Measurements from ENCODE around the gene ADH4. TPM values are rescaled to one million over a fixed set of nuclear protein-coding genes. Genes with fewer than 3 reads are reported as not detected.
A peak's percentile ranks its signal among the peaks of the same experiment; 100 is the strongest.
"Not testable (repeated sequence)": the region's sequence is repeated elsewhere in the genome, so short reads cannot be mapped to it uniquely, and the experiment has no call there.

The ADH4 gene
- total RNA-seq, 2 donors from 2014 or later, result 0.27 to 0.92 TPM

GRCh38 chr4:99090481-99091215 lies 53.4 kb downstream of the ADH4 start:
- Histone ChIP-seq H3K27ac (peak overlapping the region; percentile 91 to 95), H3K9me3 (no peaks in the 10 kb centered on the region), H3K27me3 (replicated peaks; ENCODE audit: insufficient read depth) (no peaks in the 10 kb centered on the region), H3K4me1 (ENCODE audit: control insufficient read depth in 1 of 2, low read depth in 2 of 2) (peaks cover 16 to 17% of the 10 kb centered on the region in 2 donors), H3K4me3 (peak overlapping the region; percentile 77), H3K36me3 (no peaks in the 10 kb centered on the region)
- no peak for DNase-seq (ENCODE audit: low spot score)
- ATAC-seq (ENCODE audit: insufficient number of reproducible peaks, low FRiP score, low read depth), result no peak
- TF ChIP-seq CTCF (IDR thresholded peaks at IDR 0.05), result no peak

GRCh38 chr4:99088481-99089365 lies 55.4 kb downstream of the ADH4 start, which contains the start of gene ADH5:
Gene ADH5 (minus strand): TSS chr4:99088788. CDS start chr4:99088700, 88 bp downstream.
- peaks cover 20 to 34% of the 10 kb centered on the region in 2 donors for H3K4me1 ChIP-seq (ENCODE audit: control insufficient read depth in 1 of 2, low read depth in 2 of 2)
- peak; percentile 73 for ATAC-seq (ENCODE audit: insufficient number of reproducible peaks, low FRiP score, low read depth)
- H3K9me3 ChIP-seq, result no peaks in the 10 kb centered on the region
- no peaks in the 10 kb centered on the region for H3K27me3 ChIP-seq (replicated peaks; ENCODE audit: insufficient read depth)
- H3K36me3 ChIP-seq, result peaks cover 11% of the 10 kb centered on the region
- H3K4me3 ChIP-seq, result peak within 1 kb of the TSS; percentile 77
- peak; percentile 64 for DNase-seq (ENCODE audit: low spot score)
- peak within 1 kb of the TSS; percentile 91 to 95 for H3K27ac ChIP-seq
- TF ChIP-seq CTCF (IDR thresholded peaks at IDR 0.05), result no peak

- H3K27ac ChIP-seq, result peak overlapping the region; percentile 91 to 95
- ATAC-seq (ENCODE audit: insufficient number of reproducible peaks, low FRiP score, low read depth), result peak; percentile 41
- peak overlapping the region; percentile 77 for H3K4me3 ChIP-seq
- H3K27me3 ChIP-seq (replicated peaks; ENCODE audit: insufficient read depth), result no peaks in the 10 kb centered on the region
- H3K9me3 ChIP-seq, result no peaks in the 10 kb centered on the region
- no peak for TF ChIP-seq CTCF (IDR thresholded peaks at IDR 0.05)
- H3K4me1 ChIP-seq (ENCODE audit: control insufficient read depth in 1 of 2, low read depth in 2 of 2), result peaks cover 20 to 36% of the 10 kb centered on the region in 2 donors
- DNase-seq (ENCODE audit: low spot score), result peak; percentile 19
- peaks cover 16% of the 10 kb centered on the region for H3K36me3 ChIP-seq
Measured at GRCh38 chr4:99088023-99088449, 56.1 kb downstream of the ADH4 start.

- no peaks in the 10 kb centered on the region for H3K27me3 ChIP-seq (replicated peaks; ENCODE audit: insufficient read depth)
- H3K36me3 ChIP-seq, result peaks cover 32% of the 10 kb centered on the region
- peaks cover 13 to 46% of the 10 kb centered on the region in 2 donors for H3K4me1 ChIP-seq (ENCODE audit: control insufficient read depth in 1 of 2, low read depth in 2 of 2)
- no peak for DNase-seq (ENCODE audit: low spot score)
- peak overlapping the region in 1 of 2 donors; percentile 12 for H3K27ac ChIP-seq
- TF ChIP-seq CTCF (IDR thresholded peaks at IDR 0.05), result no peak
- no peaks in the 10 kb centered on the region for H3K9me3 ChIP-seq
- no peak for ATAC-seq (ENCODE audit: insufficient number of reproducible peaks, low FRiP score, low read depth)
- no peak overlapping the region for H3K4me3 ChIP-seq
Measured at GRCh38 chr4:99084595-99084994, 59.5 kb downstream of the ADH4 start.

GRCh38 chr4:99082192-99082591 lies 61.9 kb downstream of the ADH4 start:
- no peak for ATAC-seq (ENCODE audit: insufficient number of reproducible peaks, low FRiP score, low read depth)
- Histone ChIP-seq H3K4me1 (ENCODE audit: control insufficient read depth in 1 of 2, low read depth in 2 of 2) (peaks cover 13 to 54% of the 10 kb centered on the region in 2 donors), H3K9me3 (no peaks in the 10 kb centered on the region), H3K27ac (no peak overlapping the region), H3K36me3 (peaks cover 33% of the 10 kb centered on the region), H3K4me3 (no peak overlapping the region), H3K27me3 (replicated peaks; ENCODE audit: insufficient read depth) (no peaks in the 10 kb centered on the region)
- TF ChIP-seq CTCF (IDR thresholded peaks at IDR 0.05), result no peak
- no peak for DNase-seq (ENCODE audit: low spot score)

GRCh38 chr4:99080869-99081268 lies 63.2 kb downstream of the ADH4 start:
- H3K36me3 ChIP-seq, result peaks cover 42% of the 10 kb centered on the region

More at GRCh38 chr4:99080869-99081268, 63.2 kb downstream of the ADH4 start:
- not testable (repeated sequence) for H3K4me3 ChIP-seq; H3K27ac ChIP-seq; DNase-seq (ENCODE audit: low spot score); ATAC-seq (ENCODE audit: insufficient number of reproducible peaks, low FRiP score, low read depth); H3K27me3 ChIP-seq (replicated peaks; ENCODE audit: insufficient read depth); H3K9me3 ChIP-seq
- peaks cover 8 to 43% of the 10 kb centered on the region in 2 donors for H3K4me1 ChIP-seq (ENCODE audit: control insufficient read depth in 1 of 2, low read depth in 2 of 2)

Data from thoracic aorta (tissue), 2 donors.